Activated T-cell treated with anti-CD3 and anti-CD28 coated beads, Interleukin-2, amount 50 U/mL, for 72 hours (primary cell): ENCODE results near the gene CNDP1. TPM values are rescaled to one million over a fixed set of nuclear protein-coding genes. Genes with fewer than 3 reads are reported as not detected.

ENCODE experiments used
- ATAC-seq, 2 donors: fragments of 150-1000 bp; cut with Tn5 transposase; replicated peaks in 1 of 2; 2 replicates each; pipeline ENCODE4 v1.10.0; 2021; ENCODE audit warnings: moderate library complexity in 2 of 2, mild to moderate bottlenecking in 1 of 2
- DNase-seq, 2 donors: peaks; one replicate each; pipeline ENCODE4 v3.0.0; 2021 to 2022; ENCODE audit warnings: mixed read lengths in 1 of 2
- H3K27ac Mint-ChIP-seq: one replicate; pipeline ENCODE4 v1.8.0; 2022; ENCODE audit warnings: mild to moderate bottlenecking, moderate library complexity, mixed read lengths
- H3K27me3 Mint-ChIP-seq: one replicate; pipeline ENCODE4 v1.8.0; 2022; ENCODE audit warnings: low read depth, mixed read lengths
- H3K36me3 Mint-ChIP-seq, 2 donors: one replicate each; pipeline ENCODE4 v1.8.0; 2022; ENCODE audit warnings: mixed read lengths in 2 of 2, mild to moderate bottlenecking in 1 of 2; ENCODE audit not compliant: insufficient read depth in 2 of 2
- H3K4me1 Mint-ChIP-seq: one replicate; pipeline ENCODE4 v1.8.0; 2022; ENCODE audit warnings: low read depth, mixed read lengths
- H3K4me3 Mint-ChIP-seq, 2 donors: one replicate each; pipeline ENCODE4 v1.8.0; 2022; ENCODE audit warnings: mild to moderate bottlenecking in 2 of 2, mixed read lengths in 2 of 2, moderate library complexity in 2 of 2
- H3K9me3 Mint-ChIP-seq, 2 donors: one replicate each; pipeline ENCODE4 v1.8.0; 2022; ENCODE audit warnings: mixed read lengths in 2 of 2
- total RNA-seq, 2 donors: library from RNA; stranded (reverse); gene quantifications; one replicate each; pipeline ENCODE4 v1.2.3, GENCODE V29; 2022

CNDP1 gene
- total RNA-seq, 2 donors from 2014 or later = 0.16 TPM; not detected in 1

GRCh38 chr18:74570266-74570665 lies 36.0 kb downstream of the CNDP1 start:
- Mint-ChIP-seq H3K9me3 (peaks cover 5 to 10% of the 10 kb centered on the region in 2 donors), H3K27ac (no peak overlapping the region), H3K4me1 (no peaks in the 10 kb centered on the region), H3K4me3 (no peak overlapping the region), H3K36me3 (peaks cover 5 to 7% of the 10 kb centered on the region in 2 donors), H3K27me3 (peaks cover 38% of the 10 kb centered on the region)
- DNase-seq (no peak), ATAC-seq (no peak)

- ATAC-seq (no peak), DNase-seq (no peak)
- H3K27me3 Mint-ChIP-seq = peaks cover 31% of the 10 kb centered on the region
- H3K27ac Mint-ChIP-seq = no peak overlapping the region
- H3K4me3 Mint-ChIP-seq = no peak overlapping the region
- H3K9me3 Mint-ChIP-seq = peaks cover 0 to 4% of the 10 kb centered on the region in 2 donors
- no peaks in the 10 kb centered on the region for H3K4me1 Mint-ChIP-seq
- peaks cover 0 to 2% of the 10 kb centered on the region in 2 donors for H3K36me3 Mint-ChIP-seq
These were observed 37.8 kb downstream of the CNDP1 start for GRCh38 chr18:74571895-74572680.

GRCh38 chr18:74573053-74573452 lies 38.8 kb downstream of the CNDP1 start:
- H3K36me3 Mint-ChIP-seq = peaks cover 0 to 2% of the 10 kb centered on the region in 2 donors
- H3K4me3 Mint-ChIP-seq = no peak overlapping the region
- no peak overlapping the region for H3K27ac Mint-ChIP-seq
- ATAC-seq = no peak
- H3K27me3 Mint-ChIP-seq = peaks cover 30% of the 10 kb centered on the region
- no peak for DNase-seq
- H3K4me1 Mint-ChIP-seq = no peaks in the 10 kb centered on the region
- H3K9me3 Mint-ChIP-seq = peaks cover 0 to 3% of the 10 kb centered on the region in 2 donors

GRCh38 chr18:74574916-74575315 lies 40.6 kb downstream of the CNDP1 start:
- no peaks in the 10 kb centered on the region for H3K4me1 Mint-ChIP-seq
- H3K9me3 Mint-ChIP-seq = peaks cover 0 to 3% of the 10 kb centered on the region in 2 donors
- peaks cover 30% of the 10 kb centered on the region for H3K27me3 Mint-ChIP-seq
- H3K36me3 Mint-ChIP-seq = no peaks in the 10 kb centered on the region
- ATAC-seq (no peak), DNase-seq (no peak)
- no peak overlapping the region for H3K27ac Mint-ChIP-seq
- no peak overlapping the region for H3K4me3 Mint-ChIP-seq

- Mint-ChIP-seq H3K27me3 (peaks cover 22% of the 10 kb centered on the region), H3K4me3 (no peak overlapping the region), H3K4me1 (no peaks in the 10 kb centered on the region), H3K27ac (no peak overlapping the region), H3K36me3 (no peaks in the 10 kb centered on the region), H3K9me3 (peaks cover 0 to 3% of the 10 kb centered on the region in 2 donors)
- DNase-seq (no peak), ATAC-seq (no peak)
These were observed 42.7 kb downstream of the CNDP1 start for GRCh38 chr18:74577019-74577418.

- Mint-ChIP-seq H3K27ac (no peak overlapping the region), H3K9me3 (no peaks in the 10 kb centered on the region), H3K36me3 (no peaks in the 10 kb centered on the region), H3K4me3 (no peak overlapping the region), H3K4me1 (no peaks in the 10 kb centered on the region), H3K27me3 (peaks cover 24% of the 10 kb centered on the region)
- ATAC-seq (no peak), DNase-seq (no peak)
These were observed 45.3 kb downstream of the CNDP1 start for GRCh38 chr18:74579496-74580065.

GRCh38 chr18:74582642-74583041 lies 48.3 kb downstream of the CNDP1 start:
- H3K36me3 Mint-ChIP-seq = no peaks in the 10 kb centered on the region
- no peaks in the 10 kb centered on the region for H3K4me1 Mint-ChIP-seq
- no peak for ATAC-seq
- peaks cover 44% of the 10 kb centered on the region for H3K27me3 Mint-ChIP-seq
- H3K9me3 Mint-ChIP-seq = no peaks in the 10 kb centered on the region
- H3K27ac Mint-ChIP-seq = no peak overlapping the region
- no peak for DNase-seq
- H3K4me3 Mint-ChIP-seq = no peak overlapping the region

GRCh38 chr18:74587441-74587840 lies 53.1 kb downstream of the CNDP1 start:
- DNase-seq (no peak), ATAC-seq (no peak)
- H3K36me3 Mint-ChIP-seq = no peaks in the 10 kb centered on the region
- H3K27me3 Mint-ChIP-seq = peaks cover 34% of the 10 kb centered on the region
- H3K9me3 Mint-ChIP-seq = no peaks in the 10 kb centered on the region
- no peak overlapping the region for H3K27ac Mint-ChIP-seq
- peaks cover 23% of the 10 kb centered on the region for H3K4me1 Mint-ChIP-seq
- no peak overlapping the region for H3K4me3 Mint-ChIP-seq

- Mint-ChIP-seq H3K36me3 (peaks cover 6 to 8% of the 10 kb centered on the region in 2 donors), H3K27me3 (peaks cover 34% of the 10 kb centered on the region), H3K4me1 (peaks cover 31% of the 10 kb centered on the region), H3K4me3 (peak overlapping the region in 1 of 2 donors; percentile 21), H3K27ac (no peak overlapping the region), H3K9me3 (peaks cover 2% of the 10 kb centered on the region in 2 donors)
- no peak for DNase-seq
- ATAC-seq = peak in 1 of 2 donors; percentile 59
These were observed 54.7 kb downstream of the CNDP1 start for GRCh38 chr18:74589021-74589420.

- Mint-ChIP-seq H3K4me1 (peaks cover 36% of the 10 kb centered on the region), H3K27ac (no peak overlapping the region), H3K27me3 (peaks cover 30% of the 10 kb centered on the region), H3K4me3 (no peak overlapping the region), H3K9me3 (peaks cover 2% of the 10 kb centered on the region in 2 donors), H3K36me3 (peaks cover 10 to 12% of the 10 kb centered on the region in 2 donors)
- ATAC-seq (no peak), DNase-seq (no peak)
These were observed 55.5 kb downstream of the CNDP1 start for GRCh38 chr18:74589811-74590210.

GRCh38 chr18:74590671-74591070 lies 56.4 kb downstream of the CNDP1 start:
- Mint-ChIP-seq H3K4me1 (peaks cover 44% of the 10 kb centered on the region), H3K9me3 (peaks cover 2% of the 10 kb centered on the region in 2 donors), H3K27ac (peak overlapping the region; percentile 77), H3K36me3 (peaks cover 13 to 16% of the 10 kb centered on the region in 2 donors), H3K4me3 (no peak overlapping the region), H3K27me3 (peaks cover 23% of the 10 kb centered on the region)
- no peak for DNase-seq
- ATAC-seq = no peak

GRCh38 chr18:74595431-74595830 lies 61.1 kb downstream of the CNDP1 start:
- H3K27ac Mint-ChIP-seq = peak overlapping the region; percentile 95
- H3K4me1 Mint-ChIP-seq = peaks cover 62% of the 10 kb centered on the region
- no peaks in the 10 kb centered on the region for H3K27me3 Mint-ChIP-seq
- H3K36me3 Mint-ChIP-seq = peaks cover 15 to 19% of the 10 kb centered on the region in 2 donors
- ATAC-seq = peak in 1 of 2 donors; percentile 25
- DNase-seq = no peak
- peak overlapping the region; percentile 96 to 97 for H3K4me3 Mint-ChIP-seq
- H3K9me3 Mint-ChIP-seq = peaks cover 2% of the 10 kb centered on the region in 2 donors

GRCh38 chr18:74597034-74597661 lies 62.8 kb downstream of the CNDP1 start:
- Mint-ChIP-seq H3K9me3 (peaks cover 2% of the 10 kb centered on the region in 2 donors), H3K36me3 (peaks cover 19 to 23% of the 10 kb centered on the region in 2 donors), H3K4me3 (peak overlapping the region; percentile 96 to 97), H3K27me3 (no peaks in the 10 kb centered on the region), H3K27ac (peak overlapping the region; percentile 98), H3K4me1 (peaks cover 60% of the 10 kb centered on the region)
- DNase-seq = peak; percentile 74 to 77
- peak; percentile 45 to 52 for ATAC-seq
